H1 (cell line): Measurements from ENCODE around the gene PLEK. TPM values are rescaled to one million over a fixed set of nuclear protein-coding genes. Genes with fewer than 3 reads are reported as not detected.

Experiments
- CTCF ChIA-PET: fragments of 300-600 bp; sonication (Branson Sonifier 250); formaldehyde crosslinking; loops from one replicate; lab custom pipeline; 2021; ENCODE audit not compliant: partially characterized antibody; lab: Charles Lee
- POLR2A ChIA-PET: fragments of 300-600 bp; sonication (Branson Sonifier 250); formaldehyde crosslinking; loops from one replicate; lab custom pipeline; 2021; ENCODE audit warnings: inconsistent platforms; ENCODE audit not compliant: partially characterized antibody; lab: Charles Lee
- DNase-seq, 2 experiments: peaks; one replicate each; pipeline versions ENCODE4 v3.0.0 to v3.0.0-alpha.2; 2010 to 2022; ENCODE audit warnings: low spot score in 2 of 2, low read depth in 1 of 2, mixed read lengths in 1 of 2
- FAIRE-seq: peaks from 2 replicates; lab custom pipeline; 2011; peaks lifted over from hg19 to GRCh38; lab: Jason Lieb, UNC
- H2AFZ ChIP-seq: 2 replicates; pipeline ENCODE4 v1.8.1; 2012; ENCODE audit warnings: low read length, inconsistent platforms
- H2AK5ac ChIP-seq: 2 replicates; pipeline ENCODE4 v1.6.1; 2013; ENCODE audit warnings: low read depth, low read length
- H2BK120ac ChIP-seq: replicated peaks from 2 replicates; pipeline ENCODE3; 2013; ENCODE audit warnings: low read depth, low read length, inconsistent platforms
- H2BK12ac ChIP-seq: 2 replicates; pipeline ENCODE4 v1.6.1; 2013; ENCODE audit warnings: low read depth, low read length
- H2BK15ac ChIP-seq: 2 replicates; pipeline ENCODE4 v1.6.1; 2013; ENCODE audit warnings: low read length
- H2BK20ac ChIP-seq: 2 replicates; pipeline ENCODE4 v1.6.1; 2013; ENCODE audit warnings: low read length
- H2BK5ac ChIP-seq: 2 replicates; pipeline ENCODE4 v1.6.1; 2013; ENCODE audit warnings: low read depth, low read length
- H3K14ac ChIP-seq: 2 replicates; pipeline ENCODE4 v1.6.1; 2013; ENCODE audit warnings: inconsistent platforms; ENCODE audit not compliant: insufficient read length
- H3K18ac ChIP-seq: 2 replicates; pipeline ENCODE4 v1.6.1; 2013; ENCODE audit warnings: low read length; ENCODE audit errors: extremely low read depth
- H3K23ac ChIP-seq: 2 replicates; pipeline ENCODE4 v1.6.1; 2013; ENCODE audit warnings: inconsistent platforms; ENCODE audit not compliant: insufficient read length
- H3K23me2 ChIP-seq: 2 replicates; pipeline ENCODE4 v1.6.1; 2013; ENCODE audit warnings: low read depth, low read length
- H3K27ac ChIP-seq: 2 replicates; pipeline ENCODE4 v1.6.1; 2011; ENCODE audit warnings: low read depth, low read length, inconsistent platforms
- H3K27me3 ChIP-seq, 4 experiments: replicated peaks in 1 of 4; 1 replicate in 1 of 4; 2 replicates in 3 of 4; pipeline versions ENCODE4 v1.6.1 to v1.8.1; 2011 to 2013; ENCODE audit warnings: low read length in 3 of 4, mild to moderate bottlenecking in 3 of 4, inconsistent platforms in 2 of 4, mixed read lengths in 2 of 4, moderate library complexity in 1 of 4; ENCODE audit not compliant: control insufficient read depth in 3 of 4, insufficient read depth in 3 of 4; ENCODE audit errors: extremely low read depth in 1 of 4
- H3K36me3 ChIP-seq, 4 experiments: 2 replicates each; pipeline versions ENCODE4 v1.6.1 to v1.8.1; 2011 to 2013; ENCODE audit warnings: mild to moderate bottlenecking in 4 of 4, low read length in 3 of 4, moderate library complexity in 2 of 4, control low read depth in 1 of 4, inconsistent platforms in 1 of 4; ENCODE audit not compliant: insufficient read depth in 4 of 4, control insufficient read depth in 2 of 4
- H3K4ac ChIP-seq: replicated peaks from 2 replicates; pipeline ENCODE3; 2013; ENCODE audit warnings: low read length, low read depth, mixed read lengths, inconsistent platforms; ENCODE audit not compliant: insufficient read length
- H3K4me1 ChIP-seq, 4 experiments: replicated peaks in 1 of 4; 1 replicate in 1 of 4; 2 replicates in 3 of 4; pipeline versions ENCODE4 v1.6.1 to v1.8.1; 2011 to 2013; ENCODE audit warnings: low read length in 3 of 4, inconsistent platforms in 2 of 4, mixed read lengths in 1 of 4; ENCODE audit not compliant: insufficient read depth in 4 of 4, control insufficient read depth in 3 of 4
- H3K4me2 ChIP-seq, 2 experiments: 2 replicates each; pipeline versions ENCODE4 v1.6.1 to v1.8.1; 2011 to 2013; ENCODE audit warnings: low read depth in 2 of 2, low read length in 2 of 2, control low read depth in 1 of 2, inconsistent platforms in 1 of 2, mild to moderate bottlenecking in 1 of 2; ENCODE audit not compliant: insufficient read depth in 1 of 2
- H3K4me3 ChIP-seq, 4 experiments: fragments of 200-600, 300-600 bp in 1 of 4; sonication (generic), shearing (Covaris generic), sonication (Bioruptor Twin) in 1 of 4; 2 replicates each; pipeline versions ENCODE4 v1.5.1 to v1.8.1; 2011 to 2016; ENCODE audit warnings: low read length in 4 of 4, low read depth in 3 of 4, control low read depth in 2 of 4, inconsistent platforms in 2 of 4, mild to moderate bottlenecking in 2 of 4, mixed read lengths in 1 of 4, moderate library complexity in 1 of 4; ENCODE audit not compliant: insufficient read depth in 2 of 4; ENCODE audit errors: extremely low read depth in 1 of 4
- H3K56ac ChIP-seq: replicated peaks from 2 replicates; pipeline ENCODE3; 2013; ENCODE audit warnings: low read depth, mild to moderate bottlenecking, mixed read lengths, low read length, inconsistent platforms; ENCODE audit not compliant: insufficient read length
- H3K79me1 ChIP-seq: 2 replicates; pipeline ENCODE4 v1.6.1; 2013; ENCODE audit warnings: low read depth, low read length, control low read depth
- H3K79me2 ChIP-seq, 2 experiments: 2 replicates each; pipeline versions ENCODE4 v1.6.1 to v1.8.1; 2012 to 2013; ENCODE audit warnings: low read length in 2 of 2, mild to moderate bottlenecking in 2 of 2, inconsistent platforms in 1 of 2; ENCODE audit not compliant: insufficient read depth in 2 of 2, control insufficient read depth in 1 of 2
- H3K9ac ChIP-seq, 4 experiments: replicated peaks in 1 of 4; 1 replicate in 1 of 4; 2 replicates in 3 of 4; pipeline versions ENCODE4 v1.6.1 to v1.8.1; 2011 to 2013; ENCODE audit warnings: low read depth in 3 of 4, low read length in 3 of 4, control low read depth in 2 of 4, mild to moderate bottlenecking in 2 of 4, moderate library complexity in 2 of 4, inconsistent platforms in 1 of 4; ENCODE audit errors: extremely low read depth in 1 of 4
- H3K9me3 ChIP-seq, 2 experiments: 2 replicates each; pipeline versions ENCODE4 v1.6.1 to v1.8.1; 2012 to 2013; ENCODE audit warnings: mild to moderate bottlenecking in 2 of 2, moderate library complexity in 2 of 2, control low read depth in 1 of 2, inconsistent platforms in 1 of 2, low read depth in 1 of 2, low read length in 1 of 2, mixed read lengths in 1 of 2; ENCODE audit not compliant: insufficient read depth in 2 of 2
- H4K20me1 ChIP-seq, 2 experiments: replicated peaks in 1 of 2; 2 replicates each; pipeline versions ENCODE3 to v1.8.1; 2011 to 2013; ENCODE audit warnings: inconsistent platforms in 2 of 2, low read length in 2 of 2, mild to moderate bottlenecking in 1 of 2; ENCODE audit not compliant: insufficient read depth in 2 of 2, control insufficient read depth in 1 of 2
- H4K5ac ChIP-seq: 2 replicates; pipeline ENCODE4 v1.6.1; 2013; ENCODE audit warnings: low read length, low read depth, mixed read lengths, inconsistent platforms; ENCODE audit not compliant: insufficient read length
- H4K8ac ChIP-seq: 2 replicates; pipeline ENCODE4 v1.8.0; 2013; ENCODE audit warnings: mild to moderate bottlenecking, moderate library complexity, low read length, inconsistent platforms; ENCODE audit not compliant: insufficient read depth; ENCODE audit errors: extremely low read depth
- H4K91ac ChIP-seq: replicated peaks from 2 replicates; pipeline ENCODE3; 2013; ENCODE audit warnings: low read length, mixed read lengths, inconsistent platforms; ENCODE audit not compliant: insufficient read length
- ASH2L ChIP-seq: fragments of 200-600, 300-600 bp; sonication (generic); IDR thresholded peaks from one replicate; pipeline ENCODE4 v1.7.1; 2017; ENCODE audit warnings: low read length
- ATF3 ChIP-seq: IDR thresholded peaks from 2 replicates; pipeline ENCODE4 v1.6.1; 2011; ENCODE audit warnings: low read depth, mild to moderate bottlenecking, low read length; ENCODE audit not compliant: insufficient read depth
- CBX8 ChIP-seq: fragments of 300-800, 300-1000 bp; sonication (generic); IDR thresholded peaks from 2 replicates; pipeline ENCODE4 v1.7.1; 2016; ENCODE audit warnings: low read depth, low read length, borderline replicate concordance
- CREB1 ChIP-seq: IDR thresholded peaks from 2 replicates; pipeline ENCODE4 v1.6.1; 2012; ENCODE audit warnings: inconsistent platforms
- HDAC6 ChIP-seq: IDR thresholded peaks from one replicate; pipeline ENCODE4 v1.7.1; 2012; ENCODE audit warnings: low read depth, mild to moderate bottlenecking, inconsistent platforms, low read length, moderate library complexity
- JUN ChIP-seq: IDR thresholded peaks from 2 replicates; pipeline ENCODE4 v1.6.1; 2011; ENCODE audit warnings: low read depth, mild to moderate bottlenecking, improper control_type of control experiment, low read length
- KDM1A ChIP-seq: fragments of 200-600, 300-600 bp; sonication (generic); IDR thresholded peaks from 2 replicates; pipeline ENCODE4 v1.7.1; 2016; ENCODE audit warnings: mild to moderate bottlenecking, low read length, borderline replicate concordance
- RAD21 ChIP-seq, 2 experiments: IDR thresholded peaks in 1 of 2; conservative IDR thresholded peaks in 1 of 2; 2 replicates each; pipeline ENCODE4 v1.6.1; 2011; ENCODE audit warnings: low read depth in 2 of 2, low read length in 2 of 2, improper control_type of control experiment in 1 of 2, inconsistent platforms in 1 of 2, mild to moderate bottlenecking in 1 of 2, moderate library complexity in 1 of 2
- RBBP5 ChIP-seq: IDR thresholded peaks from 2 replicates; pipeline ENCODE4 v1.7.1; 2012; ENCODE audit warnings: low read depth, mild to moderate bottlenecking, inconsistent platforms, low read length, moderate library complexity, borderline replicate concordance
- RFX5 ChIP-seq: IDR thresholded peaks from 2 replicates; pipeline ENCODE4 v1.6.1; 2011; ENCODE audit warnings: low read depth, low read length, improper control_type of control experiment, borderline replicate concordance
- RXRA ChIP-seq: IDR thresholded peaks from 2 replicates; pipeline ENCODE4 v1.6.1; 2011; ENCODE audit warnings: low read depth, mild to moderate bottlenecking, low read length, moderate library complexity; ENCODE audit not compliant: insufficient read depth
- SP2 ChIP-seq: IDR thresholded peaks from 2 replicates; pipeline ENCODE4 v1.6.1; 2012; ENCODE audit warnings: mild to moderate bottlenecking, low read length, inconsistent platforms
- YY1 ChIP-seq: IDR thresholded peaks from 2 replicates; pipeline ENCODE4 v1.6.1; 2011; ENCODE audit warnings: low read depth, mild to moderate bottlenecking, low read length
- WGBS, 2 experiments: shearing (Covaris generic) in 1 of 2; methylation state at CpG; one replicate each; pipeline versions ENCODE4 v1.1.6 to v1.1.7; 2013 to 2015; ENCODE audit warnings: low lambda C conversion rate in 2 of 2, mixed read lengths in 2 of 2, inconsistent platforms in 1 of 2, low coverage in 1 of 2, missing lambda C conversion rate in 1 of 2; ENCODE audit not compliant: insufficient replicate concordance in 2 of 2, insufficient coverage in 1 of 2, insufficient read length in 1 of 2; ENCODE audit errors: extremely low coverage in 1 of 2, missing lambda C conversion rate in 1 of 2; 5-methylcytosine and 5-hydroxymethylcytosine counted together
- polyA plus RNA-seq, 7 experiments: library from polyadenylated mRNA; depleted of rRNA in 3 of 7; stranded (reverse) in 5 of 7; unstranded in 2 of 7; fragments of >200 nt in 5 of 7; fragments of 200-250 nt in 2 of 7; gene quantifications; 1 replicate in 5 of 7; 2 replicates in 1 of 7; 4 replicates in 1 of 7; pipeline versions ENCODE4 v1.2.1 to v1.2.3, GENCODE V29; 2011 to 2013; ENCODE audit warnings: missing spikeins in 2 of 7, mixed read lengths in 2 of 7
- total RNA-seq: library from RNA; stranded (reverse); fragmentation: NEBNext Ultra II Directional; extraction: Animal tissue kit (Norgen Biotek cat#: 25700); gene quantifications from 2 replicates; pipeline ENCODE4 v1.2.1, GENCODE V29; 2021

The PLEK gene
- total and polyA plus RNA-seq, 2 of the 8 experiments (the other 6 are each of a cell fraction or from before 2014, with no cell fraction given): not detected

DNA sequence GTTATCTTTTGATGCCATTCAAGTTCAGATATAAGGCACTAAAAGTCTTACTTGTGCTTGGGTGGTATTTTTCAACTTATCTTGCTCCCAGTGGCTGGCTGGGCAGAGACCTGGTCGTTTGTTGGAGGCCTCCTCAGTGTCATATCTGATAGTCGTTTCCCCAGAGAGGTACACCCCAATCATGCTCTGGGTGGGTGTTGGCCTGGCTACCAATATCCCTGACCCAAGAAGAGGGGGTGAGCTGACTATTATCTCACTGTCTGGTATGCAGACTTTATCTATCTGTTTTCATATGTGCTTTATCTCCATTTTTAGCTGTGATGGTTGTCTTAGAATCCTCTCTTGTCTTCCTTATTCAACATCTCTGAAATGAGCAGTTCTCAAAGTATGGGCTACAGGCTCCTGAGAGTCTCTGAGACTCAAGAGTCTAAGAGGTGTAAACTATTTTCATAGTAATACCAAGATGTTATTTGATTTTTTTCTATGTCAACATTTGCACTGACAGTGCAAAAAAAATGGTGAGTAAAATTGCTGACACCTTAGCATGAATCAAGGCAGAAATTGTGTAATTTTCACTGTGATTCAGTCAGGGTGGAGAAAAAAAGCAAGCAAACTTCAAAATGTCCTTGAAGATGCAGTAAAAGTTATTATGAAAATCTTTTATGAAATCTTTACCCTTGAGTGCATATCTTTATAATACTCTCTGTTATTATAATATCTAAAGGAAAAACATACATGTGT is 12.3 kb upstream of the PLEK start:
- H2AK5ac ChIP-seq: no peak overlapping the region
- H3K18ac ChIP-seq: no peak overlapping the region
- no peaks in the 10 kb centered on the region; a peak in 1 of 7 replicates for H3K4me1 ChIP-seq
- no peaks in the 10 kb centered on the region for H4K20me1 ChIP-seq
- H2BK120ac ChIP-seq: no peak overlapping the region
- H3K27me3 ChIP-seq: no peaks in the 10 kb centered on the region
- H3K56ac ChIP-seq: no peak overlapping the region
- no peaks in the 10 kb centered on the region for H3K79me2 ChIP-seq
- DNase-seq (no peak), FAIRE-seq (no peak)
- H4K8ac ChIP-seq: no peak overlapping the region
- no peaks in the 10 kb centered on the region for H3K23me2 ChIP-seq
- H3K4me3 ChIP-seq: no peak overlapping the region
- H3K9me3 ChIP-seq: no peaks in the 10 kb centered on the region; a peak in 1 of 4 replicates
- no peak overlapping the region for H3K23ac ChIP-seq
- H2BK12ac ChIP-seq: no peak overlapping the region
- H3K4ac ChIP-seq: no peak overlapping the region
- no peak overlapping the region for H2BK15ac ChIP-seq
- no peaks in the 10 kb centered on the region for H3K36me3 ChIP-seq
- no peak overlapping the region for H2BK20ac ChIP-seq
- H3K14ac ChIP-seq: no peak overlapping the region
- ChIA-PET CTCF (interaction anchor here (0.6 to 1.2 kb wide), 2 partner anchors 89 to 92 kb away, joined by 3 to 4 read pairs; no protein-coding TSS in a partner anchor), POLR2A (no interaction called here)
- no peak overlapping the region for H3K9ac ChIP-seq
- WGBS, 2 experiments: 83% methylated on average over 2 of the region's 2 CpGs; no CpG with 5 or more reads in 1 of the 2 experiments
- no peak overlapping the region for H3K27ac ChIP-seq
- no peaks in the 10 kb centered on the region for H3K79me1 ChIP-seq
- H4K5ac ChIP-seq: no peak overlapping the region
- H2BK5ac ChIP-seq: no peak overlapping the region
- TF ChIP-seq RXRA (no peak), CBX8 (no peak), JUN (no peak), CREB1 (no peak), YY1 (no peak), KDM1A (no peak), RBBP5 (no peak), SP2 (no peak), HDAC6 (no peak), RAD21 (IDR thresholded peaks at IDR 0.05 in 1 of 2, conservative IDR thresholded peaks at IDR 0.05 in 1 of 2; ENCODE audit: low read depth in 2 of 2, low read length in 2 of 2) (no peak), ASH2L (no peak), ATF3 (no peak), RFX5 (no peak)
- H3K4me2 ChIP-seq: no peak overlapping the region
- H2AFZ ChIP-seq: no peak overlapping the region
- H4K91ac ChIP-seq: no peak overlapping the region
